Activated CD4-positive, alpha-beta T cell treated with anti-CD3 and anti-CD28 coated beads, Interleukin-2, amount 10 ng/mL, durations not matched to agents 7 days and 5 days (primary cell): Measurements from ENCODE around the gene CYB561D2. TPM values are rescaled to one million over a fixed set of nuclear protein-coding genes. Genes with fewer than 3 reads are reported as not detected.

Experiments used
- CTCF ChIA-PET: fragments of 350-600 bp; sonication (Branson Sonifier 250); formaldehyde crosslinking; loops from one replicate; lab custom pipeline; 2021; ENCODE audit warnings: antibody characterized with exemption; lab: Charles Lee
- POLR2A ChIA-PET: fragments of 350-600 bp; sonication (Branson Sonifier 250); formaldehyde crosslinking; loops from one replicate; lab custom pipeline; 2021; ENCODE audit warnings: antibody characterized with exemption; lab: Charles Lee
- DNase-seq: peaks from one replicate; pipeline ENCODE4 v3.0.0-alpha.2; 2020
- H3K27ac Mint-ChIP-seq: one replicate; pipeline ENCODE4 v1.8.0; 2021; ENCODE audit warnings: mild to moderate bottlenecking, moderate library complexity, mixed read lengths
- H3K27me3 Mint-ChIP-seq: one replicate; pipeline ENCODE4 v1.8.0; 2021; ENCODE audit warnings: mixed read lengths
- H3K36me3 Mint-ChIP-seq: one replicate; pipeline ENCODE4 v1.8.0; 2021; ENCODE audit warnings: low read depth, mixed read lengths
- H3K4me1 Mint-ChIP-seq: one replicate; pipeline ENCODE4 v1.8.0; 2021; ENCODE audit warnings: mixed read lengths
- H3K4me3 Mint-ChIP-seq: one replicate; pipeline ENCODE4 v1.8.0; 2021; ENCODE audit warnings: mild to moderate bottlenecking, moderate library complexity, mixed read lengths
- H3K9me3 Mint-ChIP-seq: one replicate; pipeline ENCODE4 v1.8.0; 2021; ENCODE audit warnings: mixed read lengths
- total RNA-seq, 2 experiments: library from RNA; stranded (reverse); gene quantifications; one replicate each; pipeline ENCODE4 v1.2.3, GENCODE V29; 2021

The CYB561D2 gene
- total RNA-seq, 2 experiments from 2014 or later: 35.3 to 40.9 TPM

DNA sequence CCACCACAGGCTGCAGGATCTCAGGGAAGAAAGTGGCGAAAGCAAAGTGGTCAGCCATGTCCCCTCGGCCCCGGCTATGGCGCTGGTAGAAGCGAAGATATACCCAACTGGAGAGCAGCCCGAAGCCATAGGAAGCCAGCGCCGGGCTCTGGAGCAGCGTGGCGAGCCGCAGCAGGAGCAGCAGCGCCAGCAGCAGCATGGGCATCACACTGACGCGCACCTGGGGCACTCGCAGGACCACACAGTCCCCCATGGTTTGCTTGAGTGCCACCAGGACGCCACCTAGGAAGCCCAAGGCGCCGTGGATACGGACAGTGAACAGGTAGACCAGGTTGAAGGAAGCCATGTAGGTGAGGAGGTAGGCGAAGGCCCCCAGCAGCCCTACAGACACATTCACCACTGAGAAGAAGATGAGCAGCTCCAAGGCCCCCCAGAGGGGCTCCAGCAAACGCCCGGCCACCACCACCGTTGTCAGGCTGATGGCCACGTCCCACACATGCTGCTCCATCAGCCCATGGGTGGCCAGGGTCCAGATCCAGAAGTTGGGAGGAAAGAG, 7.8 kb downstream of the CYB561D2 start:
- POLR2A ChIA-PET: no interaction called here
- no peak for DNase-seq
- no peaks in the 10 kb centered on the region for H3K27me3 Mint-ChIP-seq
- H3K4me3 Mint-ChIP-seq: peak overlapping the region; percentile 99
- peaks cover 23% of the 10 kb centered on the region for H3K36me3 Mint-ChIP-seq
- H3K9me3 Mint-ChIP-seq: no peaks in the 10 kb centered on the region
- CTCF ChIA-PET: no interaction called here
- peaks cover 41% of the 10 kb centered on the region for H3K4me1 Mint-ChIP-seq
- H3K27ac Mint-ChIP-seq: peak overlapping the region; percentile 85

GRCh38 chr3:50358911-50359759, 8.5 kb downstream of the CYB561D2 start, which contains the start of gene TMEM115:
Gene TMEM115 (minus strand): TSS chr3:50359521. CDS start chr3:50359063, 458 bp downstream.
- no peaks in the 10 kb centered on the region for H3K27me3 Mint-ChIP-seq
- H3K36me3 Mint-ChIP-seq: peaks cover 23% of the 10 kb centered on the region
- peak; percentile 98 for DNase-seq
- POLR2A ChIA-PET: no interaction called here
- peak within 1 kb of the TSS; percentile 99 for H3K4me3 Mint-ChIP-seq
- H3K4me1 Mint-ChIP-seq: peaks cover 41% of the 10 kb centered on the region
- peak within 1 kb of the TSS; percentile 96 for H3K27ac Mint-ChIP-seq
- H3K9me3 Mint-ChIP-seq: no peaks in the 10 kb centered on the region
- CTCF ChIA-PET: interaction anchor here (1.2 kb wide), 1 partner anchor 8 kb away, joined by 3 read pairs; no protein-coding TSS in a partner anchor

GRCh38 chr3:50359760-50360110, 9.1 kb downstream of the CYB561D2 start:
- Mint-ChIP-seq H3K4me3 (peak overlapping the region; percentile 99), H3K27me3 (no peaks in the 10 kb centered on the region), H3K4me1 (peaks cover 42% of the 10 kb centered on the region), H3K27ac (peak overlapping the region; percentile 96), H3K36me3 (peaks cover 20% of the 10 kb centered on the region), H3K9me3 (no peaks in the 10 kb centered on the region)
- no peak for DNase-seq
- ChIA-PET CTCF (interaction anchor here (1.2 kb wide), 1 partner anchor 8 kb away, joined by 3 read pairs; no protein-coding TSS in a partner anchor), POLR2A (no interaction called here)

GRCh38 chr3:50364573-50365079, 14.0 kb downstream of the CYB561D2 start:
- Mint-ChIP-seq H3K36me3 (no peaks in the 10 kb centered on the region), H3K4me3 (peak overlapping the region; percentile 76), H3K27me3 (no peaks in the 10 kb centered on the region), H3K9me3 (no peaks in the 10 kb centered on the region), H3K27ac (peak overlapping the region; percentile 73), H3K4me1 (peaks cover 17% of the 10 kb centered on the region)
- DNase-seq: no peak
- POLR2A ChIA-PET: interaction anchor here (1.0 kb wide), 1 partner anchor 14 kb away, joined by 3 read pairs; the partner anchor contains the start of genes CYB561D2 and NPRL2
- CTCF ChIA-PET: interaction anchor here (0.6 to 1.0 kb wide), 2 partner anchors 10 to 118 kb away, joined by 3 to 4 read pairs; no protein-coding TSS in a partner anchor

DNA sequence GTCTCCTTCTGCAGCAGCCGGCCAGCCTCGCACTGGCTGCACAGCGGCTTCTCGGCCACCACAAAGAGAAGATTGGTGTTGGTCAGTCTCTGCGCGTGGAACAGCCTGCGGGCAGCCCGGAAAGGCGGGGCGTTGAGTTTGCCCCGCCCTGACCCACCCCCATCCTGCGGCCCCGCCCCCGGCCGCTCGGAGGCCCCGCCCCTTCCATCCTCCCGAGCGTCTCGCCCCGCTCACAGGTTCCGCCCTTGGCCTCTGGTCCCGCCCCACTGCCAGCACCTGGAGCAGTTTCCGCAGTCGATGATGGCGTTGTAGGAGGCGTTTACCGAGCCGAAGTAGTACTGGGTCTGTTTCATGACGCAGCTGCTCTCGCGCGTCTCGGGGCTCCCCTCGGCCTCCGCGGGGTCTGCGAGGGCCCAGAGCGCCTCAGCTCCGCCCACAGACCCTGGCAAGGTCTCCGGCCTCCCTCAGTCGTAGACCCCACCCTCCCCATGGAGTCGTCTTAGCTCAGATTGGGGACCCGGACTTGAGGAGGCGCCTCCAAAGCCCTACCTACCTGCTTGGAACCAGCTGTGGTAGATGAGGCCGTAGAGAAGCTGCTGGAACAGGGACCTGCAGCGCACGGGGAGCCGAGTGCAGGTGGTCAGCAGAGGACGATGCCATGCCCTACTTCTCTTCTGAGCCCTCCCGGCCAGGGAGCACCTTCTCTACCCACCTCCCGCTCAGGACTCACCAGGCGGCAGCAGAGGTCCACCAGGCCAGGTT, 14.6 kb downstream of the CYB561D2 start:
- ChIA-PET CTCF (interaction anchor here (0.6 to 1.1 kb wide), 5 partner anchors 8 to 119 kb away, joined by 3 to 4 read pairs (median 4); no protein-coding TSS in a partner anchor), POLR2A (interaction anchor here (0.6 to 1.0 kb wide), 2 partner anchors 15 to 661 kb away, joined by 3 to 9 read pairs; partner anchors contain the start of genes CYB561D2 and NPRL2)
- Mint-ChIP-seq H3K4me3 (peak overlapping the region; percentile 76), H3K36me3 (no peaks in the 10 kb centered on the region), H3K27me3 (no peaks in the 10 kb centered on the region), H3K9me3 (no peaks in the 10 kb centered on the region), H3K27ac (peak overlapping the region; percentile 92), H3K4me1 (peaks cover 13% of the 10 kb centered on the region)
- DNase-seq: peak; percentile 97

DNA sequence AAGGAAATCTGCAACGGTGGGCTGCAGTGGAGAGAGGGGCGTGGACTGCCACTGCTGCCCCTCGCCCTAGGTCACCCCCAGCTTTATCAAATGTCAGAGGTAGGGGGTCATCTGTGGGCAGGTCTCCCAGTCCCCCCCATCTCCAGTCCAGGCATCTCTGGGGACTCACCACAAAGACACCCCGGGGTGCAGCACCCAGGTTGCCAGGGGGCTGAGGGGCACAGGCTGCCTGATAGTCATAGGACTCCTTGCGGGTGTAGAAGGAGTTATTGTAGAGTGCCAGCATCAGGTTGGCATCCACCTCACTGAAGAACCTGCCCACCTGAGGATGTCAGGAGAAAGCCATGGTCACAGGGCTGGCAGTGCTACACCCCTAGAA, 15.2 kb downstream of the CYB561D2 start:
- Mint-ChIP-seq H3K27me3 (no peaks in the 10 kb centered on the region), H3K36me3 (no peaks in the 10 kb centered on the region), H3K27ac (peak overlapping the region; percentile 92), H3K9me3 (no peaks in the 10 kb centered on the region), H3K4me3 (peak overlapping the region; percentile 76), H3K4me1 (peaks cover 13% of the 10 kb centered on the region)
- ChIA-PET POLR2A (interaction anchor here (0.6 to 1.0 kb wide), 2 partner anchors 15 to 660 kb away, joined by 3 to 9 read pairs; partner anchors contain the start of genes CYB561D2 and NPRL2), CTCF (interaction anchor here (1.0 to 1.1 kb wide), 3 partner anchors 9 to 226 kb away, joined by 3 to 4 read pairs (median 3); no protein-coding TSS in a partner anchor)
- no peak for DNase-seq

DNA sequence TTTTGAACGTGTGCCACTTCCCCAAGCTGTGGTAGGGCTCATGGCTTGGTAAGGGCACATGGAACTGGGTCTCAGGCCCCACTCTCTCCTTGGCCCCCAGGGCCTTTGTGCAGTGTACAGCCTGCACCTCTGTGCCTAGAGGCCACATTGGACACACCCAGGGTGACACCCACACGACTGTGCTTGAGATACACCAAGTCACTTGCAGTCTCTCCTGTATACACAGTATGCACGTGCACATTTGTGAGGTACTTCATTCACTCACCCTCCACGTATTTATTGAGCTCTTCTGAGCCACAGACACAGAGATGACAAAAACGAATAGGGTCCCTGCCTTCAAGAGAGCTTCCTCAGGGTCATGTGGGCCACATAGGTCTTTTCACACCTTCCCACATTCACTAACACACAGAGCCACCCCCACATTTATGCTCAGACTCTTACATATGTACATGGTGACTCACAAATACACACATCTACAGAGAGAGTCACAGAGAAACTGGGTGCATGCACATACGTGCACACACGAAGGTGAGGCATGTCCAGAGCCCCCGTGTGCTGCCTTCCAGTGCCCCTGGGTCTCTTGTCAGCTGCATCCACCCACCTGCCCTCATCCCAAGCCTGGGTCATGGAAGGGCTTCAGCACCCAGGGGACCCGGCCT, 18.5 kb downstream of the CYB561D2 start:
- Mint-ChIP-seq H3K4me1 (peaks cover 15% of the 10 kb centered on the region), H3K27me3 (peaks cover 2% of the 10 kb centered on the region), H3K27ac (no peak overlapping the region), H3K9me3 (no peaks in the 10 kb centered on the region), H3K4me3 (no peak overlapping the region), H3K36me3 (no peaks in the 10 kb centered on the region)
- DNase-seq: no peak
- CTCF ChIA-PET: interaction anchor here (1.0 to 1.4 kb wide), 2 partner anchors 10 to 123 kb away, joined by 3 to 5 read pairs; no protein-coding TSS in a partner anchor
- POLR2A ChIA-PET: no interaction called here

DNA sequence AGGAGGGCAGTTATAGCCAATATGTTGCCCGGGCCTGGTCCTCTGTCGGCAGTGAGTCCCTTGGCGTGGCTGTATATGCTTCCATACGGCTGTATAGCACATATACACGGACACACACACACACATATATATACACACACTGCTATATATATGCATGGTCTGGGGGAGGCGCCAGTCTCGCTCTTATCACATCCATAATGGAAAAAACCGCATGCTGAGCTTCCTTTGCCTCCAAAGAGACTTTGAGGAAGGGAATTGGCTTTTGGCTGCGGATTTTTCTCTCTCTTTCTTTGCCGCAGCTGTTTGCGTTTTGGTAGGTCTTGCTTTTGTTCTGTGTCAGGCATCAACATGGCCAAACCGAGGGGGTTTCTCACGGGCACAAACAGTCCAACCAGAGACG, 19.9 kb downstream of the CYB561D2 start:
- no peaks in the 10 kb centered on the region for H3K36me3 Mint-ChIP-seq
- no peak overlapping the region for H3K27ac Mint-ChIP-seq
- DNase-seq: no peak
- H3K4me1 Mint-ChIP-seq: peaks cover 7% of the 10 kb centered on the region
- H3K9me3 Mint-ChIP-seq: no peaks in the 10 kb centered on the region
- ChIA-PET POLR2A (no interaction called here), CTCF (interaction anchor here (0.8 kb wide), 1 partner anchor 50 kb away, joined by 3 read pairs; no protein-coding TSS in a partner anchor)
- peaks cover 2% of the 10 kb centered on the region for H3K27me3 Mint-ChIP-seq
- H3K4me3 Mint-ChIP-seq: no peak overlapping the region

DNA sequence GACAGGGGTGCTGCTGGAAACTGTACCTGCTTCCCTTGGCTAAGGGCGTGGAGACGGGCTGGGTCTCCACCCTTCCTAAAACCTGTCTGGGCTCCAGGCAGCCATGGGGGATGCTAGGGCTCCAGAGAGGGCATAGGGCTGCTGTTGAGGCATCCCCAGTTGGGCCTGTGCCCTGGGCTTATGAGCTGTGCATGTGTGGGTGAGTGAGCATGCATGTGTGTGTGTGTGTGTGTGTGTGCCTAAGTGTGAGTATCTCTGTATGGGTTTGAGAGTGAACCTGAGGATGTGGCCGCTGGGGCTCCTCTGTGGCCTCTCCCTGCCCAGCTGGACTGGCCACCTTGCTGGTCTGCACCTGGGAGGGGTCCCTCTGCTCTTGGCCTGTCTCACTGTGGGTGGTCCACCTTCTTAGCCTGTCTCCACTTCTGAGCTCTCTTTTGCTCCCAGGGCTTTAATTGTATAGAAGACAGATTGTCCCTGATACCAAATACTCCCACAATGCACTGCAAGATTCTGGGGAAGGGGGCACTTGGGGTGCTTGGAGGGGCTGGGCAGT, 20.5 kb downstream of the CYB561D2 start:
- ChIA-PET POLR2A (no interaction called here), CTCF (interaction anchor here (0.6 kb wide), 1 partner anchor 25 kb away, joined by 4 read pairs; no protein-coding TSS in a partner anchor)
- Mint-ChIP-seq H3K4me3 (no peak overlapping the region), H3K4me1 (peaks cover 2% of the 10 kb centered on the region), H3K27ac (peak overlapping the region; percentile 55), H3K27me3 (peaks cover 2% of the 10 kb centered on the region), H3K36me3 (no peaks in the 10 kb centered on the region), H3K9me3 (no peaks in the 10 kb centered on the region)
- no peak for DNase-seq

- no peak overlapping the region for H3K4me3 Mint-ChIP-seq
- POLR2A ChIA-PET: no interaction called here
- H3K9me3 Mint-ChIP-seq: no peaks in the 10 kb centered on the region
- peaks cover 2% of the 10 kb centered on the region for H3K27me3 Mint-ChIP-seq
- no peaks in the 10 kb centered on the region for H3K36me3 Mint-ChIP-seq
- DNase-seq: no peak
- peaks cover 2% of the 10 kb centered on the region for H3K4me1 Mint-ChIP-seq
- peak overlapping the region; percentile 27 for H3K27ac Mint-ChIP-seq
- CTCF ChIA-PET: interaction anchor here (1.0 kb wide), 1 partner anchor 25 kb away, joined by 5 read pairs; no protein-coding TSS in a partner anchor
These were observed 21.7 kb downstream of the CYB561D2 start for GRCh38 chr3:50372349-50372748.
